ENCODE measurements around the gene MEP1B.

The MEP1B gene

DNA sequence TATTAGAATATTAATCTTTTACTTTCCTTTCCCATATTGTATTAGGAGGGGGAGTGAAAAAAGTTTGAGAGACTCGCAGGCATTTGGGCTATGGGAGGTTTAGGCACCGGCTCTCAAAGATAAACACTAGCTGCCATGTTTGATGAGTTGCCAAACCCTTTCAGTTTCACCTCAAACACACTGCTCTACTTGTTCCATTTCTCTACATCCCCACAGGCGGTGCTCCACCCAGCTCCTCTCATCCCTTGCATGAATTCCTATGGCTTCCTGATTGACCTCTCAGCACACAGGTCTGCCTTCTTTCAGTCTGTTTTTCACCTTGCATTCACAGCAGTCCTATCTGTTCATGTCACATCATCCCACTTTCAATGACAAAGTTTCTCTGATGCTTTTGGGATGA lies 65.7 kb downstream of the MEP1B start:
- TF ChIP-seq ELF4 (IDR thresholded peaks at IDR 0.05), result no peak
- TF ChIP-seq LEF1 (IDR thresholded peaks at IDR 0.05; ENCODE audit: borderline replicate concordance), result no peak
- no peak for TF ChIP-seq ZNF384 (IDR thresholded peaks at IDR 0.05)
- TF ChIP-seq, protein P1, sequence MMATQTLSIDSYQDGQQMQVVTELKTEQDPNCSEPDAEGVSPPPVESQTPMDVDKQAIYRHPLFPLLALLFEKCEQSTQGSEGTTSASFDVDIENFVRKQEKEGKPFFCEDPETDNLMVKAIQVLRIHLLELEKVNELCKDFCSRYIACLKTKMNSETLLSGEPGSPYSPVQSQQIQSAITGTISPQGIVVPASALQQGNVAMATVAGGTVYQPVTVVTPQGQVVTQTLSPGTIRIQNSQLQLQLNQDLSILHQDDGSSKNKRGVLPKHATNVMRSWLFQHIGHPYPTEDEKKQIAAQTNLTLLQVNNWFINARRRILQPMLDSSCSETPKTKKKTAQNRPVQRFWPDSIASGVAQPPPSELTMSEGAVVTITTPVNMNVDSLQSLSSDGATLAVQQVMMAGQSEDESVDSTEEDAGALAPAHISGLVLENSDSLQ (IDR thresholded peaks at IDR 0.05), result no peak
- TF ChIP-seq CTBP1 (IDR thresholded peaks at IDR 0.05; ENCODE audit: borderline replicate concordance), result no peak
- TF ChIP-seq L3MBTL2 (conservative IDR thresholded peaks at IDR 0.05), result no peak
- TF ChIP-seq TARDBP (IDR thresholded peaks at IDR 0.05), result no peak
- no peak for TF ChIP-seq FOXM1 (IDR thresholded peaks at IDR 0.05; ENCODE audit: borderline replicate concordance)
- no peak for TF ChIP-seq ARNT (IDR thresholded peaks at IDR 0.05)
- TF ChIP-seq BHLHE40 (IDR thresholded peaks at IDR 0.05; ENCODE audit: borderline replicate concordance), result no peak
- no peak for TF ChIP-seq HDGF (IDR thresholded peaks at IDR 0.05; ENCODE audit: borderline replicate concordance)
- no peak for TF ChIP-seq NFRKB (IDR thresholded peaks at IDR 0.05)
- no peak for TF ChIP-seq FOXK2 (IDR thresholded peaks at IDR 0.05)
- TF ChIP-seq SUZ12 (IDR thresholded peaks at IDR 0.05), result no peak
- TF ChIP-seq SP1 (IDR thresholded peaks at IDR 0.05), result no peak
- no peak for TF ChIP-seq FOXA1 (IDR thresholded peaks at IDR 0.05)
- POLR2A ChIA-PET, result no interaction called here
- DNase-seq (ENCODE audit: extremely low spot score), result no peak
- CTCF ChIA-PET, result interaction anchor here (1.1 kb wide), 1 partner anchor 17 kb away, joined by 3 read pairs; no protein-coding TSS in a partner anchor

DNA sequence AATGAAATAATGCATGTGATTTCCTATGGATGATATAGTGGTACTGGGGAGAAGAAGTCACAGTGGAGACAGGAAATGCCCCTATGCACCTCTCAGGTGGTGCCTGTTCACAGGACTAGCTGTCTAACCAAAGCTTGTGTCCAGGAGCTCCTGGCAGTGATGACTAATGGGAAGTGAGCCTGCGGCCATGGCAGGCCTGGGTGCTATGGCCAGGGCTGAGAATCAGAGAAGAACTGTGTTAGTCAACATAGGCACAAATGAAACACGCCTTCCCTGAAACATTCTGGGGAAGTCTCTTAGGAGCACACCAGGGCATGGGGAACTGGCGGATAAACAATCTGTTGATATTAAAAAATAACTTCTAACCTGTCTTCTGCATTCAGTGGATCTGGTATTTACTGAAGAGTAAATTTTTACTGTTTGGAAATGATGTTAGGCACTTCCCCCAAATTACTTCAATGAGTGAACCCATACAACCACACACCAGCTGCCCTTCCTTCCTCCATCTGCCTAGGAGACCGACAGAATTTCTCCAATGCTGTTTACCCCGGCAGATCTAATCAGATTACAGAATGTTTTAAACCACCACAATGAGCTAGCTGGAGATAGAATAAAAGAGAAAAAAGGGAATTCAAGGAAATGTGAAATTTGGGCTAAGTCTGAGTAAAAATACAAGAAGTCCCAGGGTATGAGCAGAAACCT lies 67.4 kb downstream of the MEP1B start:
- ChIA-PET POLR2A (no interaction called here), CTCF (no interaction called here)
- no peak for TF ChIP-seq FOXK2 (IDR thresholded peaks at IDR 0.05)
- no peak for TF ChIP-seq HDGF (IDR thresholded peaks at IDR 0.05; ENCODE audit: borderline replicate concordance)
- TF ChIP-seq NFRKB (IDR thresholded peaks at IDR 0.05), result no peak
- no peak for TF ChIP-seq CTBP1 (IDR thresholded peaks at IDR 0.05; ENCODE audit: borderline replicate concordance)
- DNase-seq (ENCODE audit: extremely low spot score), result no peak

DNA sequence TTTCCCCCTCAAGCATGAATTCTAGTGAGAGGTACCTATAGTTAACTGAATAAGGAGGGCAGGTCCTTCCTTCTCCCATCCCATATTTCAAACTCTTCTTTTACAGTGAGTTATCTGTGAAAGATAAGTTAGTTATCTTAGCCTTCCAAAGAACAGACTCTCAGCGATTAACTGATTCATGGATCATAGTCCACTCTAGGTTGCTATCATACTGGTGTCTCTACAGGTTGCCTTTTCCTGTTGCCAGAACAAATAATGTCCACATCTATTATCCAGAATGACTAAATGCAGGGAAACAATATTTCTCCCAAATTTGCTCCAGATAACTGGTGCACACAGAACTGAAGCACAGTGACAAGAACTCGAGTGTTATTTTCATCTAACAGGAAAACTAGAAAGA lies 68.3 kb downstream of the MEP1B start:
- ChIA-PET POLR2A (no interaction called here), CTCF (no interaction called here)
- no peak for DNase-seq (ENCODE audit: extremely low spot score)
- TF ChIP-seq HDGF (IDR thresholded peaks at IDR 0.05; ENCODE audit: borderline replicate concordance), result no peak

DNA sequence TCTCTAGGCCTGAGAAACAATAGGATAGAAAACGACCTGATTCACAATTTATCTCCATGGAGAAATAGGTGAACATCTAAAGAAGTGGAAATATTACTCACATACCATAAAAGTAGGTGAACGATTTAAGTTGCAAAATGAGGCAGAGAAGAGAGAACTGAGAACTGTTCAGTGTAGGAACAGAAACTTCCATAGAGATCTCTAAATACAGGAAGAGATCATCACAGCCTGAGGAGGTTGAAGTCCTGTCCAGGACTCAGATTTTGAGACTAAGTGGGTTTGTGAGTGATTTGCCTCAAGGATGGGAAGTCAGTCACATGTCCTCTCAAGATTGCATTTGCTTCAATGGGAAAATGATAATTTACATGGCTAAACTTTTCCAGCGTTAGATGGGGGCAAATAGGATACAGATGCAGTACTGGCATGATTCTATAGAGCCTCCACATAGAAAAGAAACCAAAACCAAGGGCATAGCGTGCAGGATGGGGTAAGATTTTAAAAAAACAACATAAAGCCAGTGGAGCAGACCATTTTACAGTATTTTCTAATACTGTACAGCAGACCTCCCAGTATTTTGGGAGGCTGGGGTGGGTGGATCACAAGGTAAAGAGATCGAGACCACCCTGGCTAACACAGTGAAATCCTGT lies 68.8 kb downstream of the MEP1B start:
- POLR2A ChIA-PET, result no interaction called here
- CTCF ChIA-PET, result no interaction called here
- DNase-seq (ENCODE audit: extremely low spot score), result no peak
- no peak for TF ChIP-seq FOXK2 (IDR thresholded peaks at IDR 0.05)
- TF ChIP-seq LEF1 (IDR thresholded peaks at IDR 0.05; ENCODE audit: borderline replicate concordance), result no peak
- TF ChIP-seq, protein P1 (IDR thresholded peaks at IDR 0.05), result no peak
- TF ChIP-seq SP1 (IDR thresholded peaks at IDR 0.05), result no peak
- no peak for TF ChIP-seq NFRKB (IDR thresholded peaks at IDR 0.05)
- no peak for TF ChIP-seq FOXA1 (IDR thresholded peaks at IDR 0.05)
- no peak for TF ChIP-seq CTBP1 (IDR thresholded peaks at IDR 0.05; ENCODE audit: borderline replicate concordance)
- TF ChIP-seq HDGF (IDR thresholded peaks at IDR 0.05; ENCODE audit: borderline replicate concordance), result no peak
- no peak for TF ChIP-seq ARNT (IDR thresholded peaks at IDR 0.05)
- TF ChIP-seq L3MBTL2 (conservative IDR thresholded peaks at IDR 0.05), result no peak
- TF ChIP-seq SUZ12 (IDR thresholded peaks at IDR 0.05), result no peak
- TF ChIP-seq ZNF384 (IDR thresholded peaks at IDR 0.05), result no peak
- no peak for TF ChIP-seq TARDBP (IDR thresholded peaks at IDR 0.05)
- TF ChIP-seq BHLHE40 (IDR thresholded peaks at IDR 0.05; ENCODE audit: borderline replicate concordance), result no peak
- no peak for TF ChIP-seq ELF4 (IDR thresholded peaks at IDR 0.05)
- TF ChIP-seq FOXM1 (IDR thresholded peaks at IDR 0.05; ENCODE audit: borderline replicate concordance), result no peak

DNA sequence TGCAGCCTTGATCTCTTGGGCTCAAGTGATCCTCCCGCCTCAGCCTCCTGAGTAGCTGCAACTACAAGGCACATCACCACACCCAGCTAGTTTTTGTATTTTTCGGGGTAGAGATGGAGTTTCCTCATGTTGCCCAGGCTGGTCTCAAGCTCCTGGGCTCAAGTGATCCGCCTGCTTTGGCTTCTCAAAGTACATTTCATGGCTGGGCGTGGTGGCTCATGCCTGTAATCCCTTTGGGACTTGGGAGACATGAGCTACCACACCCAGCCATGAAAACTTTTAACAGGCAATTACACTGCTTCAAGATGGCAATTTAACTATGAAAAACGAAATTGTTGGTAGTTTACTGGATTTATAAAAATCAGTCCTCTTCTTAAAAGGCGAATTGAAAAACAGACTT lies 69.7 kb downstream of the MEP1B start:
- CTCF ChIA-PET, result interaction anchor here (0.6 to 2.7 kb wide), 4 partner anchors 10 to 99 kb away, joined by 3 to 11 read pairs (median 4); no protein-coding TSS in a partner anchor
- DNase-seq (ENCODE audit: extremely low spot score), result no peak
- POLR2A ChIA-PET, result no interaction called here
- TF ChIP-seq SUZ12 (IDR thresholded peaks at IDR 0.05), result no peak
- TF ChIP-seq SP1 (IDR thresholded peaks at IDR 0.05), result no peak
- TF ChIP-seq CTBP1 (IDR thresholded peaks at IDR 0.05; ENCODE audit: borderline replicate concordance), result no peak
- no peak for TF ChIP-seq LEF1 (IDR thresholded peaks at IDR 0.05; ENCODE audit: borderline replicate concordance)
- TF ChIP-seq ZNF384 (IDR thresholded peaks at IDR 0.05), result no peak
- no peak for TF ChIP-seq FOXM1 (IDR thresholded peaks at IDR 0.05; ENCODE audit: borderline replicate concordance)
- no peak for TF ChIP-seq L3MBTL2 (conservative IDR thresholded peaks at IDR 0.05)
- TF ChIP-seq ELF4 (IDR thresholded peaks at IDR 0.05), result no peak
- TF ChIP-seq, protein P1 (IDR thresholded peaks at IDR 0.05), result no peak
- no peak for TF ChIP-seq NFRKB (IDR thresholded peaks at IDR 0.05)
- TF ChIP-seq BHLHE40 (IDR thresholded peaks at IDR 0.05; ENCODE audit: borderline replicate concordance), result no peak
- no peak for TF ChIP-seq FOXK2 (IDR thresholded peaks at IDR 0.05)
- TF ChIP-seq HDGF (IDR thresholded peaks at IDR 0.05; ENCODE audit: borderline replicate concordance), result no peak
- TF ChIP-seq ARNT (IDR thresholded peaks at IDR 0.05), result no peak

DNA sequence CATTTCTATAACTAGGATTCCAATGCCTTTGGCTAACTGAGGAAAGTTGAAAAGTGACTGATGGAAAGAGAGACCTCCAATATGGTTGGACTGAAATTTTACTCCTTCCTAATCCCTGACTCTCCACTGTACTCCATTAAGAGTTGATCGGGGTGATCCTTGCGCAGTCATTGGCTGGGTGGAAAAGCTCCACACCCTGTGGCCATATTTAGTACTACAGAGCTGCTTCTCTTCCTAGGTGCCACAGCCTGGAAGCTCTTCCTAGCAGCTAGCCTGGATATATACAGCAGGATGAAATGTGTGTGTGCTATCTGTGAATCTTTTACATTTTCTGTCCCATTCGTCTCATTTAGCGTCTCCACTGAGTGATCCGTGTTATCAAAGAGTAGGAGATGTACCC lies 71.2 kb downstream of the MEP1B start:
- ChIA-PET CTCF (interaction anchor here (0.6 to 2.7 kb wide), 4 partner anchors 8 to 290 kb away, joined by 5 to 11 read pairs (median 8); no protein-coding TSS in a partner anchor), POLR2A (no interaction called here)
- TF ChIP-seq LEF1 (IDR thresholded peaks at IDR 0.05; ENCODE audit: borderline replicate concordance) (no peak), NFRKB (IDR thresholded peaks at IDR 0.05) (no peak), FOXK2 (IDR thresholded peaks at IDR 0.05) (no peak), L3MBTL2 (conservative IDR thresholded peaks at IDR 0.05) (no peak)
- DNase-seq (ENCODE audit: extremely low spot score), result peak; percentile 57
